ENCODE measurements around the gene PDZK1IP1. TPM values are rescaled to one million over a fixed set of nuclear protein-coding genes. Genes with fewer than 3 reads are reported as not detected.

The PDZK1IP1 gene
- total and polyA plus RNA-seq, 2 donors (not counting 3 experiments of a cell fraction or from before 2014, with no cell fraction given): 0.52 TPM; not detected in 1

GRCh38 chr1:47180603-47181094, 9.2 kb downstream of the PDZK1IP1 start:
- TF ChIP-seq MYC (IDR thresholded peaks at IDR 0.05; ENCODE audit: low read depth, low read length) (no peak), POLR2AphosphoS5 (IDR thresholded peaks at IDR 0.05; ENCODE audit: insufficient read depth, low read depth, low read length) (no peak), EZH2 (IDR thresholded peaks at IDR 0.05; ENCODE audit: borderline replicate concordance, low read depth, low read length, severe bottlenecking) (no peak), MAX (IDR thresholded peaks at IDR 0.05; ENCODE audit: insufficient read depth, insufficient read length) (no peak), POLR2A (IDR thresholded peaks at IDR 0.05; ENCODE audit: low read depth, low read length) (no peak), CTCF (IDR thresholded peaks at IDR 0.05; ENCODE audit: extremely low read depth in 1 of 2, insufficient read depth in 1 of 2, low read depth in 1 of 2, low read length in 2 of 2) (no peak), JUN (IDR thresholded peaks at IDR 0.05; ENCODE audit: borderline replicate concordance, insufficient read depth, insufficient read length, low read depth) (no peak), GATA2 (IDR thresholded peaks at IDR 0.05; ENCODE audit: insufficient read depth, insufficient read length, low read depth, low read length) (no peak), FOS (IDR thresholded peaks at IDR 0.05; ENCODE audit: borderline replicate concordance, insufficient read depth, low read length) (no peak)
- H3K4me3 ChIP-seq (replicated peaks in 1 of 3; ENCODE audit: insufficient read depth in 1 of 3, low read depth in 1 of 3, low read length in 3 of 3): no peak overlapping the region
- ChIA-PET POLR2A (no interaction called here), CTCF (interaction anchor here (0.8 to 8.1 kb wide), 5 partner anchors 12 to 529 kb away, joined by 3 to 223 read pairs (median 18); partner anchors contain the start of gene FOXD2)
- no peaks in the 10 kb centered on the region for H3K79me2 ChIP-seq (ENCODE audit: control insufficient read depth, insufficient read depth, low read length)
- H3K27me3 ChIP-seq (ENCODE audit: control insufficient read depth in 2 of 2, insufficient read depth in 2 of 2, low read length in 2 of 2): no peaks in the 10 kb centered on the region
- H3K36me3 ChIP-seq (ENCODE audit: control insufficient read depth in 2 of 2, extremely low read depth in 1 of 2, insufficient read depth in 2 of 2, low read length in 2 of 2): no peaks in the 10 kb centered on the region
- intact Hi-C loops (cut with micrococcal nuclease) (no loop called here), dilution Hi-C loops (cut with MboI; ENCODE audit: extremely low pct_ligation_motif_present, low sequenced_read_pairs) (no loop called here)
- no peaks in the 10 kb centered on the region for H4K20me1 ChIP-seq (replicated peaks; ENCODE audit: control insufficient read depth, extremely low read depth, insufficient read depth, low read length)
- H3K27ac ChIP-seq (ENCODE audit: insufficient read depth, low read depth, low read length): no peak overlapping the region
- no peak overlapping the region for H3K4me2 ChIP-seq (ENCODE audit: insufficient read depth, low read length)
- H3K9me3 ChIP-seq (replicated peaks; ENCODE audit: control insufficient read depth, insufficient read depth, low read length): no peaks in the 10 kb centered on the region
- BruUV-seq (replicated peaks): no TSS peak
- peaks cover 19% of the 10 kb centered on the region for H3K4me1 ChIP-seq (ENCODE audit: control insufficient read depth, extremely low read depth, insufficient read depth, low read length)
- no peak overlapping the region for H3K9ac ChIP-seq (replicated peaks; ENCODE audit: extremely low read depth, insufficient read depth, low read length)
- H2AFZ ChIP-seq (ENCODE audit: low read depth, low read length): no peak overlapping the region
- H3K9me1 ChIP-seq (replicated peaks; ENCODE audit: control insufficient read depth, extremely low read depth, insufficient read depth, low read length): no peaks in the 10 kb centered on the region
- DNase-seq (ENCODE audit: low read depth, low spot score) (no peak), FAIRE-seq (peak; percentile 40)
